Activated gamma-delta T cell treated with anti-CD3 and anti-CD28 coated beads, Interleukin-2, amount 50 U/mL, for 16 hours (primary cell): ENCODE data around the gene DUOX1.
"Not testable (repeated sequence)": the region's sequence is repeated elsewhere in the genome, so short reads cannot be mapped to it uniquely, and the experiment has no call there.

Experiments
- DNase-seq: peaks from one replicate; pipeline ENCODE4 v3.0.0-alpha.2; 2020; ENCODE audit warnings: low read depth

DUOX1 gene

DNA sequence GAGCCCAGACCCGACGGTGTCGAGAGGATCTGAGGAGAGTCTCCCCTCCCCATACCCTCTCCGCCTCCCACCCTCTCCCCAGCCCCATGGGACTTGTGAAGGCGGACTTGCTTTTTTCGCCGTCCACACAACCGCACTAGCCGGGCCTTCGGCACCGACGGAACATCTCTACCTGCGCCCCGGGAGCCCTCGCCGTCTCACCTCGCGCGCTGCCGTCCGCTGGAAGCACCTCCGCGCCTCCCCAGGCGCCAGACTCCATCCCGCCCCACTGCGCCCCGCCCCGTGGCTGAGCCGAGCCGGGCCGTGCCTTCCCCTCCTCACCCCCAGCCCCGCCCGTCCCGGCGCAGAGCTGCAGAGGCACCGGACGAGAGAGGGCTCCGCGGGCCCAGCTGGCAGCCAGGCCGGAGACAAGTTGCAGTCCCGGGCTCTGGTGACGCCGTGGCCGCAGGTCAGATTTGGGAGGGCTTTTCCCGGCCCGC is at the start of gene DUOX1, which contains the start of gene DUOXA1:
TSS of gene DUOX1 (plus strand) at position 344 of the 479 bp plus-strand sequence. CDS start 1,973 bp downstream, outside the sequence.
TSS of gene DUOXA1 (minus strand) at position 229 of the 479 bp plus-strand sequence. CDS start 6,865 bp downstream, outside the sequence.
- no peak for DNase-seq

GRCh38 chr15:45080593-45080992 is 49.2 kb upstream of the DUOX1 start:
- not testable (repeated sequence) for DNase-seq

DNA sequence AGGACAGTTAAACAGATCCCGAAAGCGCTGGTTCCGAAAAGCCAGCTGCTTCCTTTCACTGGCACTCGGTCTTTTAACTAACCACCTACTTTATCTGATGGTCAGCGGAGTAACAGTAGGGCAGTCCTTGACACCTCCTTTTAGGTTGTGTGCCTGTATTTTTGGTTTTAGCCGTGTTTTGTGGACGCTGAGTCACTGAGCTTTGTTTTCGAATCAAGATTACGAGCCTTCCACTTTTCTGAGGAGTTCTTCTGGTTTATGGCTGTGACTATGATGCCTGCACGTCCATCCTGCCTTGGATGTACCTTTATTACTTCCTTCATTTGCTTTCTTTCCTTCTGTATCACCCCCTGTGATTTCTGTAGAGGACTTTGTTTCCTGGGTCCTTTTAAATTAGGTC is 47.4 kb upstream of the DUOX1 start:
- not testable (repeated sequence) for DNase-seq

DNA sequence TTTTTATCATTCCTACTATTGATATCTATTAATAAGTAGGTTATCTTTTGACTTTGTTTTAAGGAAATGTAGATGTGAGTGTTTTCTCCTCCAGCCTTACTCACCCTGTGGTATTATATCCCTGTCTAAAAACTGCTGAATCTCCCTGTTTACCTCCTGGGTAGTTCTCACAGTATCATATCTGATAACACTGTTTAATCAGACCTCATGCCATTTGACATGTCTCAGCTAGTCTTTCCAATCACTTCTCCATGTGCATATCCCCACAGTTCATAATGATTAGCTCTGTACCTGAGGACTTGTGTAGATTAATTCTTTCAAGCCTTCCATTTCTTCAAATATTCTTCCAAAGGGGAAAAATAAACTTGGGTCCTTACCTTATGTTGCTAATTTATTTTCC is 46.6 kb upstream of the DUOX1 start:
- no peak for DNase-seq

GRCh38 chr15:45084163-45084562 is 45.6 kb upstream of the DUOX1 start:
- no peak for DNase-seq

- no peak for DNase-seq
Observed at GRCh38 chr15:45087513-45087912, 42.3 kb upstream of the DUOX1 start.

DNA sequence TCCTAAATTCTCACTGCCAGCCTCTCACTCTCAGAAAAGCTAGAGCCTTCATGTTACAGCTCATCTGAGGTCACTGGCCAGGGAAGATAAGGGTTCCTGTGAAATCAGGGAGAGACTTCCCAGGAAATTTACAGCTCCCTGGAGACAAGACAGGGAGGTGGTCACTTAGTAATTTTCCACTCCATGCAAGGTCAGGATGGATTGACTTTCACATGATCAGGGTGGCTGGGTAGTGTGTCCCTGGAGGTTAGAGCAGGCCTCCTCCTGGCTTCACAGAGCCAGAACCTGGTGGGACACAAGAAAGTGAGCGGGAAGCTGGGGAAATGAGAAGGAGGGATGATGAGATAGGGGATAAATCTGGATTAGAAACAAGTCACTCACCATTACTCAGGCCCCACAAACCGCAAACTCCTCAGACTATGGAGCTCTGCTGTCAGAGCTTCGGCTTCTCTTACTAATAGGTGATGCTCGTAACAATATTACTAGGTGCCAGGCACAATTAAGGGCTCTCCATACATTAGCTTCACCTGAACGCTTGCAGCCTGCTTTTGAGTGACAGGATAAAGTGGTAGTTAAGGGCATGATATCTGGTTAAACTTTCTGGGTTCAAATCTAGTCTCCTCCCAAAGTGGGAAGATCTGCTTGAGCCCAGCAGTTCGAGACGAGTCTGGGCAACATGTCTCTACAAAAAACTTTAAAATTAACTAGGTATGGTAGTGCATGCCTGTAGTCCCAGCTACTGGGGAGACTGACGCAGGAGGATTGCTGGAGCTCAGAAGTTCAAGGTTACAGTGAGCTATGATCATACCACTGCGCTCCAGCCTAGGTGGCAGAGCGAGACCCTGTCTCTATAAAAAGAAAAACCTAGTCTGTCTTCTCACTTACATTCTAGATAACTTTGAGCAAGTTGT is 40.7 kb upstream of the DUOX1 start:
- DNase-seq: no peak

DNA sequence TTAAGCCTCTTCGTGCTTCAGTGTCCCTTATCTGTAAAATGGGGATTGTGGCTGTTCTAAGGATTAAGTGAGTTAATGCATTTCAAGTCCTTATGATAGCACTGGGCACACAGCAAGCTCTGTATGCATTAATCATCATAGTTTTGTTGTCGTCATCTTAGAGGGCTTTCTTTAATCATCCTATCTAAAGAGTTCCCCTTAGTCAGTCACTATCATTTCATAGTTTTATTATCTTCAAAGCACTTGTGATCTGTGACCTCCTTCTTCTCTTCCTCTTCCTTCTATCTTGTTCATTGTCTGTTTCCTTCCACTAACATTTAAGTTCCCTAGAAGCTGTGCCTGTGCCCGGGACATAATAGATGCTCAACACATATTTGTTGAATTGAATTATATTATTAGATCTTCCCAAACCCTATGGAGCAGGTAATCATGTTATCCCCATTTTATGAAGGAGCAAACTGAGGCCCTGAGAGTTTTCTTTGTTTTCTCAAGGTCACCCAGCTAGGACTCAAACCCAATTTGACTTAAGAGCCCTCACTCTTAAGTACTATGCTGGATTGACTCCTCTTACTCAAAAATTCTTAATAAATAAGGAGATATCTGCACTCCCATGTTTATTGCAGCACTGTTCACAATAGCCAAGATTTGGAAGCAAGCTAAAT is 40.0 kb upstream of the DUOX1 start:
- DNase-seq: no peak

DNA sequence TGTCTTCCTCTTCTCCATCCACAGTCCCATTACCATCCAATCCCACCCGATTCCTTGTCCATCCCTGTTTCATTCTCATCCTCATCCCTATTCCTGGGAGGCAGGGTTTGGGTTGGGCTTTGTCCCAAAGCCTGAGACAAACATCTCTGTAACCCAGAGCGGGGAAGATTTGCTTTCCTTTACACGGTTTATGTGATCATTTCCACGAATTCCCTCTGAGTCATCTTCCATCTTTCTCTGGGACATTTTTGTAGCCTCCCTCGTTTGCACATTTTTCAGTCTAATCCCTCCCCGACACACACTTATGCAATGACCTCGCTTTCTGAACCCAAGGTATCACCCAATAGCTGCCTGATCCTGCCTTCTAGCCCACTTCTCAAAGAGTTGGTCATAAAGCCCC is 38.6 kb upstream of the DUOX1 start:
- no peak for DNase-seq

DNA sequence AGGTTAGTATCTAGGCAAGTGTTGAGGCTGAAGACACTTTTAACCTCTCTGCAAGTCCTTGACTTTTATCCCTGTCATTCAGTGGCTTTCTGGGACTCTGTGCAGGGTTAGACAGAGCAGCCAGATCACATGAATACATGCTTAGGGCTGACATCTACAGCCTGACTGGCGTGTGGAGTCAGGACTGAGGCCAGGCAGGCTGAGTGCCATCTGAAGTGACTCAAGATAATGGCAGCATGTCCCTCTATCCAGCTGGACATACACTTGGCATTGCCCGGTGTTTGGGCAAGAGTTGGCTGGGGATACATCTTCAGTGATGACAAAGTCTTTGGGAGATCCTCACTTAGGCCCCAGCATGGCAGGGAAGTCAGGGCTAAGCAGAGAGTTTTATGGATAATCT is 38.2 kb upstream of the DUOX1 start:
- DNase-seq: no peak

- DNase-seq: no peak
Observed at GRCh38 chr15:45093013-45093412, 36.8 kb upstream of the DUOX1 start.

GRCh38 chr15:45093622-45094357 is 36.0 kb upstream of the DUOX1 start:
- DNase-seq: no peak

- no peak for DNase-seq
Observed at GRCh38 chr15:45094358-45094730, 35.5 kb upstream of the DUOX1 start.

DNA sequence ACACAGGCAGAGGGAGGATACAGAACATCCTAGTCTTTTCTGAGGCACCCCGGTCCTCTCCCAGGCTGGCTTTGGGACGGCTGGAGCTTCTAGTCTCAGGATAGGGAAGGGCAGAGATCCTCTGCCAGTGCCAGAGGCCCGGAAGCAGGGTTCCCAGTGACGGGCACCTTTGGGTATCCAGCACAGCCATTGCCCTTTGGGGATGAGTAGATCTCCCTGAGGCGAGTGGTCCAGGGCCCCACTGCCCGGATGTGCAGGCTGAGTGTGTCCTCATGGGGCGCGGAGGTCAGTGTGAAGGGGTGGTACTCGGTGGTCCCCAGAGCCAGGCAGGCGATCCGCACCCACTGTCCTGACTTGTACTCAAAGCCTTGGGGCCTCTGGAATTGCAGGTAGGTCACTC is 34.1 kb upstream of the DUOX1 start:
- DNase-seq: no peak

GRCh38 chr15:45097466-45097865 is 32.3 kb upstream of the DUOX1 start:
- DNase-seq: no peak

DNA sequence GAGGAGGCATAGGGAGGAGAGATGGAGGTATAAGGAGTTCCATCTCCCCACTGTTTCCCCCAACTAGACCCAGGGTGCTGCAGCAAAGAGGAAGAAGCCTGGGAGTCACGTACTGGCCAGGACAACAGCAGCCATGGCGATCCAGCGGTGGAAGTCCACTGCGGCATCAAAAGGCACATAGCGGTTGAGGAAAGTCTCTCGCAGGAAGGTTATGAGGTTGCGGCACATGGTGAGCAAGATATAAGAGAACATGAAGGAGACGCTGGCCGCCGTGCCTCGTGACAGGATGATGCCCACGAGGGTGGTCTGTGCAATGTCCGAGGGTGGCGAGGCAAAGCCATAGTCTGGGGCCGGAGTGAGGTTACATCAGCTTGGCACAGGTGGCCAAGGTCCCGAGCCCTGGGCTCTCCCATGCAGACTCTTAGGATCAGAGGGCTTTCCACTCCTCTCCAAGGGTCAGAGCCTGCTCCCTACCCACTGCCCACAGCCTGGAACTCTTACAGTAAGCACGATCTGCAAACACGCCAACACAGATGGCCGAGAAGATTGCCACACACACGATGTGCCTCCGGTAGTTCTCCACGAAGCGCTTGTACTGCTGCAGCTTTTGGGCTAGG is 30.1 kb upstream of the DUOX1 start:
- no peak for DNase-seq

DNA sequence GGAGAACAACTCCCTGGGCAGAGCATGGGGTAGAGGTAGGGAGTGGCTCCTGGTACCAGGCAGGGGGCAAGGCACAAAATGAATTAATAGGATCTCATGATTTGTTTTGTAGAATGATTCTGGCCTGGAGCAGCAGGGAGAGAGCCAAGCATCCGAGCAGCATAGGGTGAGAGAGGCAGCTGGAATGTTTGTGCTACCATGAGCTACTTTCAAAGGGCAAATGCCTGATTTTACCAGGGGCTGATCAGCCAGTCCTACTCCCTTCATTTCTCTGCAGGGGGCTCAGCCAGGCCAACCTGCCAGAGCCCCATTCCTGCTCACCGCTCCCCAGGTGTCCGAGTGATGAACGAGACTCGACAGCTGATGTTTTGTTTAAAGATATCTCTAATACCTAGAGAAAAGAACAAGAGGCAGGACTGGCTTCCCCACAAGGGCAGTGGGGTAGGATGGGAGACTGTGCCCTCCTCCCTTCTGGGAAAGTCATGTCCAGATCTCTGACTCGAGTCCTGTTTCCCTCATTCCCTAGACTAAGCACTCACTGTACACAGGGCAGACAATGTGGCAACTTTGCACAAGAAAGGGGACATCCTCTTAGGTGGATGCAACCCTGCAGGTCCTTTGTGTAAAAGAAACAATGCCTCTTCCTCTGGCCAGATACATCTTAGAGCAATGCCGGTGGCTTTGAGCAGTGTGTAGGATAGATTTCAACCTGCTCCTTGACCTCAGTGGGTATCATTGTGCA is 28.7 kb upstream of the DUOX1 start:
- DNase-seq: no peak

GRCh38 chr15:45101749-45102148 is 28.0 kb upstream of the DUOX1 start:
- no peak for DNase-seq

GRCh38 chr15:45102226-45102625 is 27.6 kb upstream of the DUOX1 start:
- no peak for DNase-seq

DNA sequence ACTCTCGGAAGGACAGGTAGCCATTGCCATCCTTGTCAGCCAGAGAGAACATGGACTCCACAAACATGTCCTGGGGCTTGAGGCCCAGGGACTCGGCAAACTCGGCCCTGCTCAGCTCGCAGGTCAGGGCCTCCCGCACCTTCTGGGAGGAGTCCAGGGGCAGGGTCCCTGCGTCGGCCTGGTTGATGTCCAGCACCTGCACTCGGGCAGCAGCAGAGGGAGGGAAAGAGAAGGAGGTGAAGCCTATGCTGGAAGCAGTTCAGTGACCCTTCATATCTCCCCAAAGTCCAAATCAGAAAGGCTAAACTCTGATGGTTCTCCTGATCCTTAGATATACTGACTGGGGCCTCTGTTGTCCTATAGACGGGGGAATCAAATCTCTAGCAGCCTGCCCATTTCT is 25.6 kb upstream of the DUOX1 start:
- not testable (repeated sequence) for DNase-seq

- no peak for DNase-seq
Observed at GRCh38 chr15:45105586-45105985, 24.2 kb upstream of the DUOX1 start.
